HepG2 (cell line): ENCODE results near the gene PLS1. TPM values are rescaled to one million over a fixed set of nuclear protein-coding genes. Genes with fewer than 3 reads are reported as not detected.

Source experiments
- ATAC-seq: fragments of 200-7000 bp; cut with Tn5 transposase; 3 replicates; pipeline ENCODE4 v1.9.1; 2020; ENCODE audit warnings: mild to moderate bottlenecking, moderate library complexity
- BruUV-seq: library from RNA; stranded (reverse); fragments of 400-500 nt; replicated peaks from 2 replicates; lab custom pipeline; 2021; lab: Mats Ljungman, UMichigan
- CTCF ChIA-PET: fragments of 300-600 bp; formaldehyde crosslinking; extraction: SDS; loops from one replicate; lab custom pipeline; 2021; ENCODE audit warnings: low total read pairs, inconsistent platforms, low intra/inter-chr PET ratio; lab: Yijun Ruan, JAX
- POLR2A ChIA-PET: fragments of 350-600 bp; sonication (Branson Sonifier 250); formaldehyde crosslinking; loops from one replicate; lab custom pipeline; 2020; ENCODE audit warnings: antibody characterized with exemption, inconsistent platforms; lab: Yijun Ruan, JAX
- DNase-seq: peaks from one replicate; pipeline ENCODE4 v3.0.0-alpha.2; 2015; ENCODE audit warnings: low spot score
- FAIRE-seq: peaks from 3 replicates; lab custom pipeline; 2011; peaks lifted over from hg19 to GRCh38; lab: Jason Lieb, UNC
- H2AFZ ChIP-seq: one replicate; pipeline ENCODE4 v1.6.1; 2011; ENCODE audit warnings: low read length, inconsistent platforms
- H3K27ac ChIP-seq: fragments of 300-600 bp; 3 replicates; pipeline ENCODE4 v1.8.0; 2011; ENCODE audit warnings: mixed run types, mild to moderate bottlenecking, mixed read lengths, low read length, inconsistent platforms; ENCODE audit not compliant: insufficient read depth; ENCODE audit errors: extremely low read length
- H3K27me3 ChIP-seq, 2 experiments: fragments of 200-600 bp in 1 of 2; 2 replicates in 1 of 2; 3 replicates in 1 of 2; pipeline versions ENCODE4 v1.6.0 to v1.8.0; 2011; ENCODE audit warnings: low read length in 2 of 2, mild to moderate bottlenecking in 2 of 2, moderate library complexity in 2 of 2, inconsistent platforms in 1 of 2; ENCODE audit not compliant: insufficient read depth in 2 of 2, control insufficient read depth in 1 of 2
- H3K36me3 ChIP-seq, 2 experiments: fragments of 200-600 bp in 1 of 2; replicated peaks in 1 of 2; 2 replicates in 1 of 2; 3 replicates in 1 of 2; pipeline versions ENCODE4 v1.5.1 to v1.8.0; 2011; ENCODE audit warnings: low read length in 2 of 2, inconsistent platforms in 1 of 2; ENCODE audit not compliant: insufficient read depth in 2 of 2, control insufficient read depth in 1 of 2
- H3K4me1 ChIP-seq: 2 replicates; pipeline ENCODE4 v1.5.1; 2012; ENCODE audit warnings: low read length, inconsistent platforms; ENCODE audit not compliant: insufficient read depth
- H3K4me2 ChIP-seq: 2 replicates; pipeline ENCODE4 v1.6.0; 2011; ENCODE audit warnings: low read depth, low read length, inconsistent platforms
- H3K4me3 ChIP-seq, 3 experiments: fragments of 200-600 bp in 1 of 3; sonication (generic), shearing (Covaris generic) in 1 of 3; replicated peaks in 1 of 3; 2 replicates each; pipeline ENCODE4 v1.5.1; 2011 to 2016; ENCODE audit warnings: low read length in 3 of 3, inconsistent platforms in 2 of 3, low read depth in 2 of 3, mild to moderate bottlenecking in 2 of 3, control low read depth in 1 of 3, mixed read lengths in 1 of 3; ENCODE audit not compliant: insufficient read depth in 1 of 3
- H3K79me2 ChIP-seq: one replicate; pipeline ENCODE4 v1.6.1; 2011; ENCODE audit warnings: low read length, inconsistent platforms; ENCODE audit not compliant: insufficient read depth
- H3K9ac ChIP-seq: 2 replicates; pipeline ENCODE4 v1.6.0; 2011; ENCODE audit warnings: mild to moderate bottlenecking, low read depth, low read length, inconsistent platforms; ENCODE audit not compliant: insufficient read depth
- H3K9me3 ChIP-seq: 2 replicates; pipeline ENCODE4 v1.5.1; 2012; ENCODE audit warnings: mild to moderate bottlenecking, low read length
- H4K20me1 ChIP-seq: 2 replicates; pipeline ENCODE4 v1.6.0; 2011; ENCODE audit warnings: inconsistent platforms, mild to moderate bottlenecking, low read length, moderate library complexity; ENCODE audit not compliant: insufficient read depth
- ATF7 ChIP-seq, 2 experiments: fragments of 450-650 bp in 1 of 2; sonication (generic) in 1 of 2; formaldehyde crosslinking in 1 of 2; IDR thresholded peaks; 2 replicates each; pipeline versions ENCODE4 v1.4.0 to v1.6.1; 2016 to 2020; ENCODE audit warnings: antibody characterized with exemption in 1 of 2, mild to moderate bottlenecking in 1 of 2, missing genetic modification reagents in 1 of 2
- DRAP1 ChIP-seq: IDR thresholded peaks from 2 replicates; pipeline ENCODE4 v1.6.1; 2016; ENCODE audit warnings: missing genetic modification reagents, missing compliant biosample characterization
- FOXO4 ChIP-seq: sonication (generic); formaldehyde crosslinking; conservative IDR thresholded peaks from 2 replicates; pipeline ENCODE4 v1.8.1; 2023; ENCODE audit warnings: missing genetic modification reagents
- GATAD2A ChIP-seq: IDR thresholded peaks from 2 replicates; pipeline ENCODE4 v1.6.1; 2016
- JDP2 ChIP-seq: sonication (generic); formaldehyde crosslinking; IDR thresholded peaks from 2 replicates; pipeline ENCODE4 v1.8.1; 2022; ENCODE audit warnings: missing genetic modification reagents, borderline replicate concordance
- STAG1 ChIP-seq: sonication (generic); formaldehyde crosslinking; IDR thresholded peaks from 2 replicates; pipeline ENCODE4 v1.4.0; 2020; ENCODE audit warnings: missing genetic modification reagents
- ZBTB21 ChIP-seq: sonication (generic); formaldehyde crosslinking; IDR thresholded peaks from 2 replicates; pipeline ENCODE4 v1.4.0; 2020; ENCODE audit warnings: missing genetic modification reagents
- WGBS: methylation state at CpG from one replicate; pipeline ENCODE4 v1.1.6; 2017; ENCODE audit warnings: low lambda C conversion rate; 5-methylcytosine and 5-hydroxymethylcytosine counted together
- in situ Hi-C: cut with HindIII; loops from 2 replicates; pipeline ENCODE4 v1.10.0; 2017; ENCODE audit warnings: low pct_unique_long_range_greater_than_20kb; ENCODE audit not compliant: extremely low pct_ligation_motif_present
- intact Hi-C: fragments of 100-400 bp; cut with micrococcal nuclease; formaldehyde crosslinking; loops from one replicate; pipeline ENCODE4 v1.10.0; 2022; ENCODE audit not compliant: unreplicated experiment
- polyA plus RNA-seq, 8 experiments: library from polyadenylated mRNA; depleted of rRNA in 3 of 8; stranded (reverse) in 7 of 8; unstranded in 1 of 8; fragments of >200 nt; fragmentation: Illumina TruSeq in 4 of 8; extraction: Trizol in 4 of 8; gene quantifications; 2 replicates each; pipeline versions ENCODE4 v1.2.1 to v1.2.3, GENCODE V29; 2011 to 2016; ENCODE audit warnings: low read depth in 4 of 8, missing spikeins in 1 of 8, mixed read lengths in 1 of 8; ENCODE audit not compliant: insufficient read depth in 1 of 8
- total RNA-seq, 5 experiments: library from RNA; depleted of rRNA; stranded (reverse); fragments of >200 nt; fragmentation: Illumina TruSeq; extraction: Trizol; gene quantifications; 2 replicates each; pipeline ENCODE4 v1.2.3, GENCODE V29; 2016; ENCODE audit warnings: low read depth in 1 of 5

The PLS1 gene
- total and polyA plus RNA-seq, 2 of the 13 experiments (the other 11 are each of a cell fraction or from before 2014, with no cell fraction given) = 11.2 to 21.1 TPM

- peaks cover 28% of the 10 kb centered on the region for H3K4me1 ChIP-seq
- FAIRE-seq = no peak
- ChIA-PET CTCF (no interaction called here), POLR2A (interaction anchor here (1.0 to 1.1 kb wide), 2 partner anchors 16 to 20 kb away, joined by 3 to 4 read pairs; partner anchors contain the start of gene PLS1)
- in situ Hi-C loops (no loop called here), intact Hi-C loops (loop anchor here (10.0 kb wide), 1 partner anchor 132 kb away; the partner anchor contains the start of gene XRN1)
- no peaks in the 10 kb centered on the region; a peak in 1 of 5 replicates for H3K27me3 ChIP-seq
- H3K9me3 ChIP-seq = no peaks in the 10 kb centered on the region
- H2AFZ ChIP-seq = no peak overlapping the region
- ATAC-seq = no peak
- no peak for DNase-seq
- BruUV-seq = no TSS peak
- H3K36me3 ChIP-seq = no peaks in the 10 kb centered on the region
- TF ChIP-seq STAG1 = no peak
- no peak for TF ChIP-seq JDP2 (CRISPR knock-in tag)
- no peak for TF ChIP-seq DRAP1 (CRISPR knock-in tag)
- no peak for TF ChIP-seq GATAD2A
- no peaks in the 10 kb centered on the region for H4K20me1 ChIP-seq
- H3K4me3 ChIP-seq = no peak overlapping the region
- H3K4me2 ChIP-seq = peak overlapping the region; percentile 70
- peaks cover 31% of the 10 kb centered on the region for H3K79me2 ChIP-seq
- no peak overlapping the region for H3K27ac ChIP-seq
- no peak overlapping the region for H3K9ac ChIP-seq
Observed at GRCh38 chr3:142576792-142577191, 19.4 kb upstream of the PLS1 start.

- H3K27me3 ChIP-seq = no peaks in the 10 kb centered on the region; a peak in 1 of 5 replicates
- TF ChIP-seq FOXO4 (CRISPR knock-in tag) = no peak
- peak; percentile 39; the same call in 1 of the 2 replicates for TF ChIP-seq ATF7 (IDR thresholded peaks at IDR 0.05)
- TF ChIP-seq ATF7 (CRISPR knock-in tag; IDR thresholded peaks at IDR 0.05) = no peak
- TF ChIP-seq ZBTB21 (CRISPR knock-in tag) = peak; percentile 80
- peak overlapping the region; percentile 90 for H3K27ac ChIP-seq
- peak overlapping the region; percentile 78 to 89 (median 81) for H3K4me3 ChIP-seq
- peak overlapping the region; percentile 2 for H2AFZ ChIP-seq
- TSS peak; percentile 65 for BruUV-seq
- H3K36me3 ChIP-seq = no peaks in the 10 kb centered on the region
- H3K9ac ChIP-seq = peak overlapping the region; percentile 88
- in situ Hi-C loops (no loop called here), intact Hi-C loops (loop anchor here (1.0 to 10.0 kb wide), 2 partner anchors 18 to 133 kb away; partner anchors contain the start of genes PLS1 and XRN1)
- H3K9me3 ChIP-seq = no peaks in the 10 kb centered on the region
- ChIA-PET CTCF (no interaction called here), POLR2A (interaction anchor here (1.0 to 2.2 kb wide), 13 partner anchors 9 to 424 kb away, joined by 3 to 17 read pairs (median 5); partner anchors contain the start of genes PLS1, TRPC1 and U2SURP)
- peak overlapping the region; percentile 70 for H3K4me2 ChIP-seq
- DNase-seq (no peak), ATAC-seq (no peak), FAIRE-seq (no peak)
- WGBS = under 1% methylated on average over 12 of the region's 12 CpGs
- H3K79me2 ChIP-seq = peaks cover 31% of the 10 kb centered on the region
- H4K20me1 ChIP-seq = no peaks in the 10 kb centered on the region
- H3K4me1 ChIP-seq = peaks cover 30% of the 10 kb centered on the region
Observed at GRCh38 chr3:142577696-142578328, 18.4 kb upstream of the PLS1 start.
